Astrocyte (in vitro differentiated cells and primary cell): ENCODE data around the gene PHF21B. TPM values are rescaled to one million over a fixed set of nuclear protein-coding genes. Genes with fewer than 3 reads are reported as not detected.

Experiments used
- DNase-seq: peaks from one replicate; pipeline ENCODE4 v3.0.0-alpha.2; 2010; ENCODE audit warnings: low read depth
- FAIRE-seq: peaks from 2 replicates; lab custom pipeline; 2011; peaks lifted over from hg19 to GRCh38; lab: Jason Lieb, UNC
- H2AFZ ChIP-seq: 2 replicates; pipeline ENCODE4 v1.6.0; 2012; ENCODE audit warnings: low read depth, low read length, inconsistent platforms
- H3K27ac ChIP-seq: 2 replicates; pipeline ENCODE4 v1.5.1; 2011; ENCODE audit warnings: low read depth, low read length, inconsistent platforms
- H3K27me3 ChIP-seq: 2 replicates; pipeline ENCODE4 v1.6.0; 2011; ENCODE audit warnings: low read length, inconsistent platforms; ENCODE audit not compliant: insufficient read depth
- H3K36me3 ChIP-seq: 2 replicates; pipeline ENCODE4 v1.5.1; 2011; ENCODE audit warnings: low read length, inconsistent platforms; ENCODE audit not compliant: insufficient read depth
- H3K4me1 ChIP-seq: 2 replicates; pipeline ENCODE4 v1.5.1; 2011; ENCODE audit warnings: low read length, inconsistent platforms; ENCODE audit not compliant: insufficient read depth
- H3K4me2 ChIP-seq: 2 replicates; pipeline ENCODE4 v1.6.0; 2012; ENCODE audit warnings: low read length, inconsistent platforms
- H3K4me3 ChIP-seq: 2 replicates; pipeline ENCODE4 v1.5.1; 2011; ENCODE audit warnings: low read depth, mild to moderate bottlenecking, low read length, inconsistent platforms; ENCODE audit not compliant: insufficient read depth
- H3K79me2 ChIP-seq: 2 replicates; pipeline ENCODE4 v1.6.0; 2012; ENCODE audit warnings: mild to moderate bottlenecking, low read length, inconsistent platforms; ENCODE audit not compliant: insufficient read depth
- H3K9ac ChIP-seq: 2 replicates; pipeline ENCODE4 v1.6.0; 2012; ENCODE audit warnings: mild to moderate bottlenecking, low read length, inconsistent platforms
- H3K9me3 ChIP-seq: 2 replicates; pipeline ENCODE4 v1.5.1; 2012; ENCODE audit warnings: low read depth, mild to moderate bottlenecking, low read length, inconsistent platforms; ENCODE audit not compliant: insufficient read depth
- H4K20me1 ChIP-seq: 2 replicates; pipeline ENCODE4 v1.6.0; 2012; ENCODE audit warnings: low read length, inconsistent platforms; ENCODE audit not compliant: insufficient read depth
- H3K27ac Mint-ChIP-seq: one replicate; pipeline ENCODE4 v1.8.0; 2021; ENCODE audit warnings: mild to moderate bottlenecking, mixed read lengths; ENCODE audit not compliant: unreplicated experiment
- H3K27me3 Mint-ChIP-seq: one replicate; pipeline ENCODE4 v1.8.0; 2021; ENCODE audit warnings: low read depth, mixed read lengths; ENCODE audit not compliant: unreplicated experiment
- H3K36me3 Mint-ChIP-seq: one replicate; pipeline ENCODE4 v1.8.0; 2021; ENCODE audit warnings: low read depth, mixed read lengths; ENCODE audit not compliant: unreplicated experiment
- H3K4me1 Mint-ChIP-seq: one replicate; pipeline ENCODE4 v1.8.0; 2021; ENCODE audit warnings: low read depth, mixed read lengths; ENCODE audit not compliant: unreplicated experiment
- H3K4me3 Mint-ChIP-seq: one replicate; pipeline ENCODE4 v1.8.0; 2021; ENCODE audit warnings: mild to moderate bottlenecking, moderate library complexity, mixed read lengths; ENCODE audit not compliant: unreplicated experiment
- H3K9me3 Mint-ChIP-seq: one replicate; pipeline ENCODE4 v1.8.0; 2021; ENCODE audit warnings: mild to moderate bottlenecking, mixed read lengths; ENCODE audit not compliant: unreplicated experiment
- EZH2 ChIP-seq: IDR thresholded peaks from 2 replicates; pipeline ENCODE4 v1.6.1; 2012; ENCODE audit warnings: mild to moderate bottlenecking, low read length, inconsistent platforms; ENCODE audit not compliant: insufficient read depth
- total RNA-seq: library from RNA; stranded (reverse); gene quantifications from 2 replicates; pipeline ENCODE4 v1.2.1, GENCODE V29; 2021
- TF ChIP-seq, protein P1 (sequence below): IDR thresholded peaks from 2 replicates; pipeline ENCODE4 v1.5.1; 2011; ENCODE audit warnings: low read depth, mild to moderate bottlenecking, inconsistent platforms, low read length, moderate library complexity; ENCODE audit not compliant: insufficient read depth

The PHF21B gene
- total RNA-seq, 1 donor from 2014 or later: 6.3 TPM

DNA sequence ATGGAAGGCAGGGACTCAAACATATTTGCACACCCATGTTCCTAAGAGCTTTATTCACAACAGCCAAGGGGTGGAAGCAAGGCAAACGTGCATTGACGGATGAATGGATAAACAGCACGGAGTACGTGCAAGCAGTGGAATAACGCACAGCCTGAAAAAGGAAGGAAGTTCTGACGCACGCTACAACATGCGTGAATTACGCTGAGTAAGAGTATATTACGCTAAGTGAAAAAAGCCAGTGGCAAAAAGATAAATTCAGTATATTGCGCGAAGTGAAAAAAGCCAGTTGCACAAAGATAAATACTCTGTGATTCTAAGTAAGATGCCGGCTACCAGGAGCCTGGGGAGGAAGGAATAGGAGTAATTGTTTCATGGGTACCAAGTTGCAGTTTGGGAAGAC lies 19.5 kb downstream of the PHF21B start:
- Histone ChIP-seq H3K9ac (no peak overlapping the region), H3K36me3 (no peaks in the 10 kb centered on the region), H3K4me3 (no peak overlapping the region), H3K27ac (no peak overlapping the region), H3K9me3 (no peaks in the 10 kb centered on the region), H4K20me1 (peaks cover 16% of the 10 kb centered on the region), H3K4me1 (no peaks in the 10 kb centered on the region), H3K27me3 (no peaks in the 10 kb centered on the region), H2AFZ (no peak overlapping the region), H3K79me2 (peaks cover 4% of the 10 kb centered on the region), H3K4me2 (no peak overlapping the region)
- no peak for FAIRE-seq
- Mint-ChIP-seq H3K27me3 (no peaks in the 10 kb centered on the region), H3K4me1 (no peaks in the 10 kb centered on the region), H3K27ac (no peak overlapping the region), H3K9me3 (no peaks in the 10 kb centered on the region), H3K36me3 (peaks cover 1% of the 10 kb centered on the region), H3K4me3 (no peak overlapping the region)
- DNase-seq: no peak
- TF ChIP-seq, protein P1, sequence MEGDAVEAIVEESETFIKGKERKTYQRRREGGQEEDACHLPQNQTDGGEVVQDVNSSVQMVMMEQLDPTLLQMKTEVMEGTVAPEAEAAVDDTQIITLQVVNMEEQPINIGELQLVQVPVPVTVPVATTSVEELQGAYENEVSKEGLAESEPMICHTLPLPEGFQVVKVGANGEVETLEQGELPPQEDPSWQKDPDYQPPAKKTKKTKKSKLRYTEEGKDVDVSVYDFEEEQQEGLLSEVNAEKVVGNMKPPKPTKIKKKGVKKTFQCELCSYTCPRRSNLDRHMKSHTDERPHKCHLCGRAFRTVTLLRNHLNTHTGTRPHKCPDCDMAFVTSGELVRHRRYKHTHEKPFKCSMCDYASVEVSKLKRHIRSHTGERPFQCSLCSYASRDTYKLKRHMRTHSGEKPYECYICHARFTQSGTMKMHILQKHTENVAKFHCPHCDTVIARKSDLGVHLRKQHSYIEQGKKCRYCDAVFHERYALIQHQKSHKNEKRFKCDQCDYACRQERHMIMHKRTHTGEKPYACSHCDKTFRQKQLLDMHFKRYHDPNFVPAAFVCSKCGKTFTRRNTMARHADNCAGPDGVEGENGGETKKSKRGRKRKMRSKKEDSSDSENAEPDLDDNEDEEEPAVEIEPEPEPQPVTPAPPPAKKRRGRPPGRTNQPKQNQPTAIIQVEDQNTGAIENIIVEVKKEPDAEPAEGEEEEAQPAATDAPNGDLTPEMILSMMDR: no peak
- TF ChIP-seq EZH2: no peak

DNA sequence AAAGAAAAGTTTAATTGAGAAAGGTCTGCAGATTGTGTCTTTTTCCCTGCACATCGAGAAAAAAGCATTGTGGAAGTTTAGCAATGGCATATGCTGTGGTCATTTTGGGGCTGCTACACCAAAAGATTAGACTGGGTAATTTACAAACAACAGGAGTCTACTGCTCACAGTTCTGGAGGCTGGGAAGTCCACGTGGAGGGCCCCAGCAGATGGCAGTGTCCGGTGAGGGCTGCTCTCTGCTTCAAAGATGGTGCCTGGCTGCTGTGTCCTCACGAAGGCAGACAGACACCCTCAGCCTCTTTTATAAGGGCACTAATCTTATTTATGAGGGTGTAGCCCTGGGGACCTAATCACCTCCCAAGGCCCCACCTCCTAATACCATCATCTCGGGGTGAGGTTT lies 21.1 kb downstream of the PHF21B start:
- peaks cover 22% of the 10 kb centered on the region for H4K20me1 ChIP-seq
- H3K9me3 Mint-ChIP-seq: no peaks in the 10 kb centered on the region
- TF ChIP-seq EZH2: no peak
- TF ChIP-seq, protein P1: no peak

DNA sequence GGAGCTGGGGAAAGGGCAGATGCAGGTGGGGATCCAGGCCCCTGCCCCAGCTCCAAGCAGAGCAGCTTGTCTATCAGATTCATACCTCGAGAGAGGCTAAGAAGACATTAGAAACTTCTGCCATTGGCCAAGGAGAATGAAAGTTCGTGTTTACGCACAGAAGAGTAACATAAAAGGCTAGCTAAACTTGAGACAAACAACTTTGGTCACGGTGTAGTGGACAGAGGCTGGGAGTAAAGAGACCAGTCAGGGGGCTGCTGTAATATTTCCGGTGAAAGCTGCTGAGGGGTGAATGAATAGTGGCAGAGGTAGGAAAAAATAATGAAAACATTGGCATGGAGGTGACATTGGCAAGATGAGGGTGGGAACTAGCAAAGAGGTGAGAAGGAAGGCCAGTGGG lies 22.9 kb downstream of the PHF21B start:
- peaks cover 22% of the 10 kb centered on the region for H4K20me1 ChIP-seq
- no peaks in the 10 kb centered on the region for H3K36me3 ChIP-seq
- DNase-seq: no peak
- no peaks in the 10 kb centered on the region for H3K9me3 ChIP-seq
- Mint-ChIP-seq H3K27me3 (peaks cover 2% of the 10 kb centered on the region), H3K4me1 (no peaks in the 10 kb centered on the region), H3K36me3 (peaks cover 1% of the 10 kb centered on the region), H3K4me3 (no peak overlapping the region), H3K9me3 (no peaks in the 10 kb centered on the region), H3K27ac (no peak overlapping the region)
- H3K4me2 ChIP-seq: no peak overlapping the region
- no peak overlapping the region for H3K4me3 ChIP-seq
- H2AFZ ChIP-seq: no peak overlapping the region
- FAIRE-seq: no peak
- H3K4me1 ChIP-seq: no peaks in the 10 kb centered on the region
- peaks cover 7% of the 10 kb centered on the region for H3K79me2 ChIP-seq
- no peak for TF ChIP-seq EZH2
- TF ChIP-seq, protein P1: no peak
- no peak overlapping the region for H3K9ac ChIP-seq
- H3K27me3 ChIP-seq: no peaks in the 10 kb centered on the region
- H3K27ac ChIP-seq: no peak overlapping the region

More for the DNA sequence above, 21.1 kb downstream of the PHF21B start:
- H2AFZ ChIP-seq: no peak overlapping the region
- no peak overlapping the region for H3K27ac Mint-ChIP-seq
- no peak overlapping the region for H3K9ac ChIP-seq
- no peaks in the 10 kb centered on the region for H3K27me3 ChIP-seq
- no peak for FAIRE-seq
- H3K4me1 Mint-ChIP-seq: no peaks in the 10 kb centered on the region
- H3K36me3 Mint-ChIP-seq: peaks cover 1% of the 10 kb centered on the region
- H3K9me3 ChIP-seq: no peaks in the 10 kb centered on the region
- DNase-seq: no peak
- no peak overlapping the region for H3K4me3 ChIP-seq
- H3K79me2 ChIP-seq: peaks cover 7% of the 10 kb centered on the region
- no peaks in the 10 kb centered on the region for H3K27me3 Mint-ChIP-seq
- H3K36me3 ChIP-seq: no peaks in the 10 kb centered on the region
- no peak overlapping the region for H3K27ac ChIP-seq
- no peaks in the 10 kb centered on the region for H3K4me1 ChIP-seq
- no peak overlapping the region for H3K4me2 ChIP-seq
- H3K4me3 Mint-ChIP-seq: no peak overlapping the region
